AG10803 (cell line): ENCODE measurements around the gene STK38.

ENCODE experiments used
- DNase-seq: peaks from one replicate; pipeline ENCODE4 v3.0.0; 2010; ENCODE audit warnings: low read depth
- H3K4me3 ChIP-seq: 2 replicates; pipeline ENCODE4 v1.5.1; 2011; ENCODE audit warnings: mild to moderate bottlenecking, low read length, control low read depth
- CTCF ChIP-seq: conservative IDR thresholded peaks from 2 replicates; pipeline ENCODE4 v1.5.1; 2011; ENCODE audit warnings: mild to moderate bottlenecking, low read length, control low read depth, inconsistent platforms

STK38 gene

GRCh38 chr6:36495086-36495485 is 52.2 kb downstream of the STK38 start:
- no peak for TF ChIP-seq CTCF
- H3K4me3 ChIP-seq: no peak overlapping the region
- no peak for DNase-seq

DNA sequence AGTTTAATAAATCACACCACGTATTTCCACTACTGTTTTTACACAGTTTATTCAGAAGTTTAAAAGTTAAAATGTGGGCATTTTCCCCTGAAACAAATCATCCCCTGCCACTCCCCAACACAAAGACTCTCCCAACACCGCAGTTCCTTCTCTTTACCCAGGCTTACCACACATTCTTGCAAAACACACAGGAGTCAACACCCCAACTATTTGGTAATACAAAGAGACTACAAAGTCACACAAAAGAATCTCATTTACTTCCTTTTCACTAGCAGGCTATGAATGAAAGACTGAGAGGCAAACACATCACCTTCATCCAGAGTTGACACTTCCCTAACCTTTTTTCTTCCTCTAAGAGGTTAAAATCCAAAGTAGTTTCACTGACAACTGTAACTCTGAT is 53.4 kb downstream of the STK38 start:
- no peak for TF ChIP-seq CTCF
- DNase-seq: peak; percentile 51
- H3K4me3 ChIP-seq: no peak overlapping the region

GRCh38 chr6:36493319-36493718 is 54.0 kb downstream of the STK38 start:
- no peak for TF ChIP-seq CTCF
- H3K4me3 ChIP-seq: no peak overlapping the region
- DNase-seq: no peak

- TF ChIP-seq CTCF: no peak
- no peak overlapping the region for H3K4me3 ChIP-seq
- DNase-seq: no peak
These were observed 54.7 kb downstream of the STK38 start for GRCh38 chr6:36492621-36493020.

DNA sequence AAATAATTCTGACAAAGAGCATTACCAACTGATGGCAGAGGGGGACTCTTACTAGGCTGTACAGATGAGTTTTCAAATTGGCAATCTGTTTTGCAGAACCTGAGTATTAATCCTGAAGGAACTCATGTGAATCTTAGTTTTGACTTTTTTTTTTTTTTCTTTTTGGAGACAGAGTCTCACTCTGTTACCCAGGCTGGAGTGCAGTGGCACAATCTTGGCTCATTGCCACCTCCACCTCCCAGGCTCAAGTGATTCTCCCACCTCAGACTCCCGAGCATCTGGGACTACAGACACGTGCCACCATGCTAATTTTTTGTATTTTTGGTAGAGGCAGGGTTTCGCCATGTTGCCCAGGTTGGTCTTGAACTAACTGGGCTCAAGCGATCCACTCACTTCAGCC is 55.2 kb downstream of the STK38 start:
- no peak for TF ChIP-seq CTCF
- no peak overlapping the region for H3K4me3 ChIP-seq
- DNase-seq: no peak

- no peak for TF ChIP-seq CTCF
- peak; percentile 22 for DNase-seq
- H3K4me3 ChIP-seq: no peak overlapping the region
These were observed 55.8 kb downstream of the STK38 start for GRCh38 chr6:36491378-36491965.

DNA sequence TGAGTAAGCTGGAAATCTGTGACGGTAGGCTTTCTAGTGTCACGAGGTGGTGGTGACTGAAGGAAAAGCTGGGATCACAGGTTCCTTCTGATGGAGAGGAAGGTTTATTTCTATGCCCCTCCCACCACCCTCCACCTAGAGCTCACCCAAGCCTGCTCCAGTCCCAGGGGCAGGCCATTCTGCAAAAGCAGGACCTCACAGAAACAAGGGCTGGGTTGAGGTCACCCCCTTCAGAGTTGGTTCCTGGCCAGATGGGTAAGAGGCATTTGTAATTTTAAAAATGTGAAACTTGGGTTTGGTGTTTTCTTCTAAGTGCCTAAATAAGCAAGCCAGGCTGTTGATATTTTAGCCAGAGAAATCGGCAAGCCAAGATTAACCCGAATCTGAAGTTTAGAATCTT is 57.9 kb downstream of the STK38 start:
- no peak overlapping the region for H3K4me3 ChIP-seq
- TF ChIP-seq CTCF: no peak
- no peak for DNase-seq
